Panc1 (cell line): ENCODE data around the gene SAMD4B.

Source experiments
- CTCF ChIP-seq: fragments of 450-650 bp; IDR thresholded peaks from 2 replicates; pipeline ENCODE4 v1.5.1; 2017; ENCODE audit warnings: mild to moderate bottlenecking
- SIN3A ChIP-seq: IDR thresholded peaks from 2 replicates; pipeline ENCODE4 v1.6.1; 2012; ENCODE audit warnings: low read depth, mild to moderate bottlenecking, low read length, moderate library complexity, borderline replicate concordance; ENCODE audit not compliant: insufficient read depth
- TF ChIP-seq, protein P1 (sequence below), 2 experiments: IDR thresholded peaks; 2 replicates each; pipeline ENCODE4 v1.6.1; 2011 to 2012; ENCODE audit warnings: low read depth in 2 of 2, control low read depth in 1 of 2, low read length in 1 of 2, mild to moderate bottlenecking in 1 of 2, moderate library complexity in 1 of 2; ENCODE audit not compliant: insufficient read depth in 1 of 2

- TF ChIP-seq CTCF (no peak), SIN3A (no peak)
- TF ChIP-seq, protein P1, sequence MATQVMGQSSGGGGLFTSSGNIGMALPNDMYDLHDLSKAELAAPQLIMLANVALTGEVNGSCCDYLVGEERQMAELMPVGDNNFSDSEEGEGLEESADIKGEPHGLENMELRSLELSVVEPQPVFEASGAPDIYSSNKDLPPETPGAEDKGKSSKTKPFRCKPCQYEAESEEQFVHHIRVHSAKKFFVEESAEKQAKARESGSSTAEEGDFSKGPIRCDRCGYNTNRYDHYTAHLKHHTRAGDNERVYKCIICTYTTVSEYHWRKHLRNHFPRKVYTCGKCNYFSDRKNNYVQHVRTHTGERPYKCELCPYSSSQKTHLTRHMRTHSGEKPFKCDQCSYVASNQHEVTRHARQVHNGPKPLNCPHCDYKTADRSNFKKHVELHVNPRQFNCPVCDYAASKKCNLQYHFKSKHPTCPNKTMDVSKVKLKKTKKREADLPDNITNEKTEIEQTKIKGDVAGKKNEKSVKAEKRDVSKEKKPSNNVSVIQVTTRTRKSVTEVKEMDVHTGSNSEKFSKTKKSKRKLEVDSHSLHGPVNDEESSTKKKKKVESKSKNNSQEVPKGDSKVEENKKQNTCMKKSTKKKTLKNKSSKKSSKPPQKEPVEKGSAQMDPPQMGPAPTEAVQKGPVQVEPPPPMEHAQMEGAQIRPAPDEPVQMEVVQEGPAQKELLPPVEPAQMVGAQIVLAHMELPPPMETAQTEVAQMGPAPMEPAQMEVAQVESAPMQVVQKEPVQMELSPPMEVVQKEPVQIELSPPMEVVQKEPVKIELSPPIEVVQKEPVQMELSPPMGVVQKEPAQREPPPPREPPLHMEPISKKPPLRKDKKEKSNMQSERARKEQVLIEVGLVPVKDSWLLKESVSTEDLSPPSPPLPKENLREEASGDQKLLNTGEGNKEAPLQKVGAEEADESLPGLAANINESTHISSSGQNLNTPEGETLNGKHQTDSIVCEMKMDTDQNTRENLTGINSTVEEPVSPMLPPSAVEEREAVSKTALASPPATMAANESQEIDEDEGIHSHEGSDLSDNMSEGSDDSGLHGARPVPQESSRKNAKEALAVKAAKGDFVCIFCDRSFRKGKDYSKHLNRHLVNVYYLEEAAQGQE (IDR thresholded peaks at IDR 0.05; ENCODE audit: insufficient read depth in 1 of 2, low read depth in 2 of 2, low read length in 1 of 2): no peak
These were observed 69.5 kb downstream of the SAMD4B start for GRCh38 chr19:39411832-39412099.
